Right renal pelvis (tissue), 4 donors: ENCODE data around the gene SVIL. TPM values are rescaled to one million over a fixed set of nuclear protein-coding genes. Genes with fewer than 3 reads are reported as not detected.
"Not testable (repeated sequence)": the region's sequence is repeated elsewhere in the genome, so short reads cannot be mapped to it uniquely, and the experiment has no call there.

ENCODE experiments used
- DNase-seq, 4 donors: peaks; one replicate each; pipeline ENCODE4 v3.0.0-alpha.2; 2013; ENCODE audit warnings: low read depth in 4 of 4, low spot score in 3 of 4, missing footprints in 1 of 4
- polyA plus RNA-seq, 4 donors: library from polyadenylated mRNA; unstranded; fragments of 120-200 nt; gene quantifications; one replicate each; pipeline ENCODE4 v1.2.1, GENCODE V29; 2013; ENCODE audit not compliant: insufficient read length in 4 of 4

Gene SVIL
- polyA plus RNA-seq, 4 donors = 38.0 to 44.7 (median 42.2) TPM

DNA sequence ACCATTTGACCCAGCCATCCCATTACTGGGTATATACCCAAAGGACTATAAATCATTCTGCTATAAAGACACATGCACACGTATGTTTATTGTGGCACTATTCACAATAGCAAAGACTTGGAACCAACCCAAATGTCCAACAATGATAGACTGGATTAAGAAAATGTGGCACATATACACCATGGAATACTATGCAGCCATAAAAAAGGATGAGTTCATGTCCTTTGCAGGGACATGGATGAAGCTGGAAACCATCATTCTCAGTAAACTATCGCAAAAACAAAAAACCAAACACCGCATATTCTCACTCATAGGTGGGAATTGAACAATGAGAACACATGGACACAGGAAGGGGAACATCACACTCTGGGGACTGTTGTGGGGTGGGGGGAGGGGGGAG is 85.3 kb downstream of the SVIL start:
- DNase-seq = not testable (repeated sequence)

DNA sequence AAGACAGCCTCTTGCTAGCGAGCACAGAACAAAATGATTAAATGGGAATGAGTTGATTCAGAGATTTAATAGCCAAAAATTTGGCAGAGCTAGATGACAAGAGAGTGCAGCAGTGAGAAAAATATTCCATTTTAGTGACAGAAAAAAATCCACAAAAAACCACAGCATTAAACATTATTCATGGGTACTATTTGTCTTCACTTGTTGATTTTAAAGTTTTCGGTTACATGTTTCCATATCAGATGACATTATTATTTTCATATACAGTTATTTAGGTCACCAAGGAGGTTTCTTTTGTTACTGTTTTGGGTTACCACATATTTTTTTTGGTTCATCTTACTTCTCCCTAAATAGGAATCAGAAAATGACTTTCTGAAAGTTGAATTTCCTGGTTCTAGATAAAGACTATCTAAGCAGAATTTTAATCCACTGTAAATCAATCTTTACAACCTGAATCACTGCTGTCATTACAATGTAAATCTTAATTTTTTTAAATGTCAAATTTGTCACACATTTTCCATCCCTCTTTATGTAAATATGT is 87.9 kb downstream of the SVIL start:
- no peak for DNase-seq

DNA sequence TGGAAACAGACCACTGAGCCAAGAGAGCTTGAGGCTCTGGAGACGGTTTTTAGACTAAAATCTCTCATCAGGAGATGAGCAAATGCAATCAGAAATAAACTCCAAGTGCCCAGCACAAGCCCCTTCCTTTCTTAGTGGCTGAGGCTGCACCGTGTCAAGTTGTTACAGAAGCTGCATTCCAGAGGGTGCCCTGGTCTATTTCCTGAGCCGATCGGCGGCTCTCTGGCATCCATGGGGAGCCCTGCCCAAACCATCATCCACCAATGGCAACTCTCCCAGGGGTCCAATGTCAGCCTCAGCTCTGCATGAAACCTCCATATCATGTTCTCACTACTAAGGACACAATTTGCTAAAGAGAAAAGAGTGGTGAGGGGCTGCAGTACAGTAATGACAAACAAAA is 89.6 kb downstream of the SVIL start:
- DNase-seq = no peak

DNA sequence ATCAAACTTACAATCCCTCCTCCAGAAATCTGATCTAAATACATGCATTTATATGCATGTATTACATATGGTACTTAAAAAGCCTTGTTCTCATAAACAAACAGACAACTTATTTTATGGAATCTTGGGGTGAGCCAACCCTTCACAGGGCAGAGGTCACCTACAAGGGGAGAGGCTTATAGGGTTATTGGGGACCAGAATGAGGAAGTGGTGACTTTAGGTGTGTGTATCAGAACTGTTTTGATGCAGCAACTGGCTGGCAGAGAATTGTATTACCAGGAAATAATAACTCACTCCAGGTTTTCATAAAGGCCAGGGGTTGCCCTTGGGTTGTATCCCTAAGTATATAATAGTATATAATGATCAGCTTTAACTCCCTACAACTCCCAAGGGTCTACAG is 91.1 kb downstream of the SVIL start:
- DNase-seq = no peak

DNA sequence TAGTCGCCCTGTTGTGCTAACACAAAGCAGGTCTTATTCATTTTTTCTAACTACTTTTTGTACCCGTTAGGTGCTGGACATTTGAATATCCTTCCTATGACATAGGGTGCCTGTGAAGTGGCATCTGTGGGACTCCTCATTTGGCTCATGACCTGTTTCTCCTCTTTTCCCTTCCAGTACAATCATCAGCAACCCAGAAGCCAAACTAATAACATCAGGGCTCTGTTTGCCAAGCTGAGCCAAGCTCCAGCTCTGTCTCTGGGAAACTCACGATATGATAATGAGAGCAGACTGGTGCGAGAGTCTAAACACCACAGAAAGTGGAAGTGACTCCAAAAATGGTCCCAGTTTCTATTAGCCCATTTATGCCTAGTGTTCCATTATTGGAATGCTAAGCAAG is 92.0 kb downstream of the SVIL start:
- no peak for DNase-seq

DNA sequence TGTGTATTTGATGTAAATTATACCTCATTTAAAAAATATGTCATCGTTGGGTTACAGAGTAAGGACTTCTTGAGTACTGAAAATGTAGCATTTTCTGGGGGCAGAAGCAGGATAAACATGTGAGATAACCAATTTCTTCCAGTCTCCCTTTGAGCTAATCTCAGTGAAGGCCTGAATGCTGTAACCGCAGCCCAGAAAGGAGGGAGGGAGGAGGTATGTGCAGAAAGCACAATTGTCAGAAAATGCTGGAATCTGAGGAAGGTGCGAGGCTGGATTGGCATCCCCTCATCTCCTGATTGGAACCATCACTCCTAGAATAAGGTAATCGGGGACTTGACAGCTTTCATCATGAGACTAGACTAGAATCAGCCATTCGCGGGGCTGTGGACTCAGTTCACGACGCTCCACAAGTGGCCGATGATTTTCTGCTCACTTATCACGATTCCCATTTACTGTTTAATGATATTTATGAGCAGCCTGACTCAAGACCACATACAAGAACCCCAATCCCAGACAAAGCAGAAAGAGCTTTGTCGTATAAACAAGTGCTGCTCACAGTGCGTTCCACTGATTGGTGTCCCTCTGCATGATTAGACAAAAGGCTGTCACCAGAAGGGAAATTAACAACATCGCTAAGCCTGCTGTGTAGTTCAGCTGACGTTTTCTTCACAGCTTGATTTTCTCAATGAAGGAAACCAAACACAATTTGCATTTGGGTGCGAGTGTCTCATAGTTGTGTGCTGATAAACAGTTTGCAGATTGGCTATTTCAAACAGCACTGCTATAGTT is 93.2 kb downstream of the SVIL start:
- no peak for DNase-seq

DNA sequence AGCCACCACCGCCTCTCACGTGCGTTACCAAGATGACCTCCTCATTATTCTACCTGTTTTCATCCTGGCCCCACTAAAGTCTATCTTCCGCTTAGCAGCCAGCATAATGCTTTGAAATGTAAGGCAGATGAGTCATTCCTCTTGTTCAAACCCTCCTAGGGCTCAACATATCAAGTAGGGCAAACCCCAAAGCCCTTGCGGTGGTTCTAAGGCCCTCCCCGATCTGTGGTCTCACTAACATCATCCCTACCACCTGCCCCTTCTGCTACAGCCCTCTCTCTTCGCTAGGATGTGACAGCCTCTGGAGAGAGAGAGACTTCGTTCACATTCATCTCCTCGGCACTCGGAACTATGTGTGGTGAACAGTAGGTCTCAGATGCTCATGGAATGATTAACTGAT is 94.8 kb downstream of the SVIL start:
- DNase-seq = no peak

DNA sequence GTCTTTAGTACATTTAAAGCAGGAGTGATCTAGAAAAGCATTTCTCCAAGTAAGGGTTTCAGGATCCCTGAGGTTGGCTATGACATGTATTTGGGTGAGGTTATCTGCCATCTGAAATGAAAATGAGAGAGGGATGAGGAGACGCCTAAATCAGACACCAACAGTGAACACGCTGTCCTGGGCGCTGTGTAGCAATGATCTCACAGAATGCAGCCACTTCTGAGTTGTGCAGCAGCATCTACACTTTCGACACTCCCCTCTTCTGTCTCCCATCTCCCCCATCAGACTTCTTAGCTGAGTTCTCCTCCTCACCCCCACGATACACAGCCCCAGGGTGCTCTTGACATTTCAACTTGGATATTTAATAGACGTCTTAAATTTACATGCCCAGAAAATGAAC is 95.4 kb downstream of the SVIL start:
- DNase-seq = no peak

DNA sequence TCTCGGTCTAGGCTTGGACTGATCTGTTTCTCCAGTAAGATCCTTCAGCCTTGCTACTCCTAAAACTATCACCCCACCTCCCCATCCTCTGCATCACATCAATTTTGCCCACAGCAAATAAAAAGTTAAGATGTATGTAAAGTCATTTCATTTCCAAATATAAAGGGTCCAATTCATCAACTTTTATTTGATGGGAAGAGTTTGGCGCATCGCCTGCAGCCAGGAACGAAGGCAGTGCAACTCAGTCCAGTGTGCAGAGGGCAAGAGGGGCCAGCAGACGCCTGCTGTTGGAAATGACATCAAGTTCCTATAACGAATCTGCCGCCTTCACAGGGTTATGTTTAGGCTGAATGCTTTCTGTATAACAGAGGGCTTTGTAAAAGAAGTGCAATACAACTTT is 97.0 kb downstream of the SVIL start:
- DNase-seq = no peak

DNA sequence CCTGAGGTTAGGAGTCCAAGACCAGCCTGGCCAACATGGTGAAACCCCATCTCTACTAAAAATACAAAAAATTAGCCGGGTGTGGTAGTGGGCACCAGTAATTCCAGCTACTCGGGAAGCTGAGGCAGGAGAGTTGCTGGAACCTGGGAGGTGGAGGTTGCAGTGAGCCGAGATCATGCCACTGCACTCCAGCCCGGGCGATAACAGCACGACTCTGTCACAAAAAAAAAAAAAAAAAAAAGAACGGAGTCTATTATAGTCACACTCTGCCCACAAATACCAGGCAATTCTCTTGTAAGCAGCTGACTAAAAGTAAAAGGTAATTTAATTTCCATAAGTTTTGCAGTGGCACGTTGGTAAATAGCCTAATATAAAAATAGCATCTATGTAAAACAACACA is 98.1 kb downstream of the SVIL start:
- not testable (repeated sequence) for DNase-seq

DNA sequence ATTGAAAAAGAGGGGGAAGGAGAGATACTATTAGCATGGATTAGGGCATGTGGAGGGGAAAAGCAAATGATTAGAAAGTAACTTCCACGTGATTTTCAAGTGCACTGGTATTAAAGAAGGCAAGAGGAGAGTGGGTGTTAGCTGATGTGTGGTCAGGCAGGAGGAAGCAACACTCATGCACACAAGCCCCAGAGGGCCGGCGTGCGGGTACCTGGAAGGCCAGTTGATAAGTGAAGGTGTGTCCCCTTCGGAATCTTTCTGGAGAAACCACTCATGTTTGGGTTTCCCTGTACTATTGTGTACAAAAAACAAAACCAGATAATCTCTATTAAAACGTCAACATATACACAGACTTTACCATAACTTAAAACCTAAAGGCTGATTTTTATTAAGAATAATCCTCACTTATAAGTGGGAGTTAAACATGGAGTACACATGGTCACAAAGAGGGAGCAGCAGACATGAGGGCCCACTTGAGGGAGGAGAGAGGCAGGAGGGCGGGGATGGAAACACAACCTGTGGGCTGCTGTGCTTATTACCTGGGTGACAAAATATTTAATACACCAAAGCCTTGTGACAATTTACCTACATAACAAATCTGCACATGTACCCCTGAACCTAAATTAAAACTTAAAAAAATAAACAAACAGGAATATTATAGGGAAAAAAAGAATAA is 98.9 kb downstream of the SVIL start:
- DNase-seq = no peak

DNA sequence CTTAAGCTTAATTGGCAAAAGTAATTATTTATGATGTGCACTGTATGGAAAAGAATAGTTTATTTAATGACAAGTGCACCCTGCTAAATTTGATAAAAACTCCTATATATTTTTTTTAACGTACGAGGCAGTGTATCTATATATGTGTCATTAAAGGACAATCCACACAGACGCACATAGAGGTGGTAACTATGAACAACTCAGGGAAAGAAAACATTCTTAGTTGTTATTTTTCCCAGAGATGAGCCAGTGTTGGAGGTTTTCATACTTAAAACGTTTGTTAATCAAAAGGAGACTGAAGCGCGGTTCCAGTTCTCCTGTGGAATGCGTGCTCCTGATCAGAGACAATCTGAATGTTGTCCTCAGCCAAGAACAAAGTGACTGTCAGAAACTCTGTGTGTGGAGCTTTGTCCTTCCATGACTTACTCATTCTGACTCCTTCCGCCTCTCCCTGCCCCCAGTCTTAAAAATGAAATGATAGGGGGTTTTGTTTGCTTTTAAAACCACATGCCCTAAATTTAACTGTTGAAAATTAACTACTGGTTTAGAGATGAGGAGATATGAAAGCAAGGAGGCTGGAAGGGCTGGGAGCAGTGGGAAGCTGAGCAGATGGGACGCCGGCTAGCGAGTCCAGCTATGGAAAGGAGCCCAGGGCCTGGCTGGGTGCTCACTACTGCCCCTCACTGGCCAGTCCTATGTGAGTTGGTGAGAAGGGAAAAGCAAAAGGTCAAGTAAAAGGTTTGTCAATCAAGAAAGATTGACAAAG is 99.6 kb downstream of the SVIL start:
- DNase-seq = no peak

DNA sequence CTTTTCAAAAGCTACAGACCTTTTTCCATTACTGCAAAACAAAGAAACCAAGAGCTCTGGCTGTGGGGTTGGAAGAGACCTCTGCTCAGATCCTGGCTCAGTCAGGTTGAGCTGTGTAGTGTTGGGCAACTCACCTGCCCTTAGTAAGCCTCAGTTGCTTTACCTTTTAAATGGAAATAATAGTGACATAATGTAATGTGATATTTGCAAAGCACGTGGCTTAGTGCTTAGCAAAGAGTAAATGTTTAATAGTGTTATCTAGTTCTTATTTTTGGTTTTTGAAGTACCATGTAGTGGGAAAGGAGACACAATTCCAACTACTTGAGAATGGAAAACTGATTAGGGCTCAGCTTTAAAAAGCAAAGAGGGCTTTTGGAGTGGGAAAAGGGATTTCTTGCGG is 100.2 kb downstream of the SVIL start:
- DNase-seq = no peak

DNA sequence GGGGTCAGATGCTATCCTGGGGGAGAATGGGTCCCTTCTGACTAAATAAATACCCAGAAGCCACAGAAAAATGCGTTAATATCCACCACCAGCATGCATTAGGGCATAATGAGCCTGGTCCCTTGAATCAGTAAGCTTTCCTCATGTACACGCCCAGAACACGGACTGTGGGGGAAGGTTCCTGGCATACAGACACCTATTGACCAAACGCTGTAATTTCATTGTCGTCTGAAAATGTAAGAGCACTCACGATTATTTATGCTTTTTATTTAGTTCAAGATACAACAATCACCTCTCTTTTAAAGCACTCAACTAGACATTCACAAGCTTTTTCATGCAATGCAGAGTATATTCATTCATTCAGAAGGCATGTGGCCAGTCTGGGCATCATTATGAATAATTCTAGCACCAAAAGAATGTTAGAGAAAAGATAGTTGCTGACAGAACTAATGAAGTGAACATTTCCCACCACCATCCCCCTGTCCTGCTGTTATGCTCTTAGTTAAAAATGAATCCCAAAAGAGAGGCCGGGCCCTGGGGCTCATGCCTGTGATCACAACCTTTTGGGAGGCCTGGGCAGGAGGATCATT is 101.0 kb downstream of the SVIL start:
- DNase-seq = no peak

DNA sequence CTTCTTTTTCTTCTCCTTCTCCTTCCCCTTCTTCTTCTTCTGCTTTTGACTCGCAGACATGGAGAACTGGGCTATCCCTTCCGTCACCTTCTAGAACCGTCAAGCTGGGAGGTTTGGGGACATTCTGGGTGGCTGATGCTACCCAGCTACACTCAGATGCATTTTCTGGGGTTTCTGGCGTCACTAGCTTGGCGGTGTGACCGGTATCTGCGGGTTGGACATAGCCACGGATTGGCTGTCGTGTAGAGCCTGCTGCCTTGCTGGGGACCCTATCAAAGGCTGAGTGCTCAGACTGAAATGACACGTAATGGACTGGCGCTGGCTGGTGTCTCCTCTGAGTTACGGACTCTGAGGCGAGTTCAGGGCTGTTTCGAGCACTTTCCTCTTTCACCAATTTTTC is 101.7 kb downstream of the SVIL start:
- DNase-seq = no peak

DNA sequence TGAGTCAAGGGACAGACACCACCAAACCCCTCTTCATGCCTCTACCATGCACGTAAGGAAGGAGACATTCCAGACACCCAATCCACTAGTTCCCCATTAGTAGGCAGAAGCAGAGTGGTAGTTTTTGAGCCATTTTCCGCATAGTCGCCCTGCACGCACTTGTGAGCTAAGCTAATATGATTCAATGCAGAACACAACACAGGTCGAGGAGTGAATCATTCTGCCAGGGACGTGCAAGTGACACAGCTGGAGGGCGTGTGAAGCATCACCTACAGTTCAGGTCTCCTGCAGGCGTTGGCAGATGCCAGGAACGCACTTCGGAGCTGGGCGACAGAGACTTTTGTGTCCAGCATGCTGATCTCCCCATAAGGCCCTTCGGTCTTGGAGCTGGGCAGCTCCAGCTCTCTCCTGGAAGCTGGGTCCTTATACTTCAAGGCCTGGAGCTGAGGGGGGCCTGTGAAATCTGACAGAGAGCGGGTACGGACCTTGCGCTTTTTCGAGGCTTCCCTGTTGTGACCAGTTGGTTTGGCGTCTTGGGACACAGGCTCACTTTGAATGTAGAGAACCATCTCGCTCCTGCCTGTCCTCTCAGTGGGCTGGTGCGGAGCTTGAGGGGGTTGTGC is 102.4 kb downstream of the SVIL start:
- no peak for DNase-seq

DNA sequence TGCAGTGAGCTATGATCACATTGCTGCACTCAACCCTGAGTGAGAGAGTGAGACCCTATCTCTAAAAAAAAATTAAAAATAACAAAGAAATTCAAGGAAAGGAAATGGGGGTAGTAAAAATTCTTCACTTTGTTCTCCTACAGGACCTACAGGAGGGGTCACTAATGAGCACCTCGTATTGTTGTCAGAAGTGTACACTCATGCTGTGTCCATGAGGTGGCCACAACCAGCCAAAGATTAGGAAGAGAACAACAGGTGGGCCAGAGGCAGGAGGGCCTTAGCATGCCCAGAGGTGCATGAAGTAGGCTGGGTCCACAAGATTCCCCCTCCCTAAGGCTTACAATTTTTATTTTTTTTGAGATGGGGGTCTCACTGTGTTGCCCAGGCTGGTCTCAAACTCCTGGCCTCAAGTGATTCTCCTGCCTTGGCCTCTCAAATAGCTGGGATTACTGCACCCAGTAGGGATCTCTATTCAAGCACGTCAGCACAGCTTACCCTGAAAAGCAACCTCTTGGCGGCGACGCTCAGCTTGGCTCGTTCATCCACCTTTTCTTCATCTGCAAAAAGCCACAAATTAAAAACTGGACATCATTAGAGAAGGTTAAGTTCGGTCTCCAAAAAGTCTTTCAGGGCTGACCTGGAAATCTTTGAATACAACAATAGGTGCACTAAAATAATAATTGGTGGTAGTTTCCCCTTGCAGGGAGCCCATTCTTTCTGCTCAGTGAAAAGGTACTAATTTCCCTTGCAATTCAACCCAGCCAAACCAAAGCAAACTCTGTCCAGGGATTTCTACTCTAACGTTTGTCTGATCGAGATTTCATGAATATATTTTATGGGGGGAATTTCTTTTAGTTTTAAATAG is 104.4 kb downstream of the SVIL start:
- DNase-seq = no peak

DNA sequence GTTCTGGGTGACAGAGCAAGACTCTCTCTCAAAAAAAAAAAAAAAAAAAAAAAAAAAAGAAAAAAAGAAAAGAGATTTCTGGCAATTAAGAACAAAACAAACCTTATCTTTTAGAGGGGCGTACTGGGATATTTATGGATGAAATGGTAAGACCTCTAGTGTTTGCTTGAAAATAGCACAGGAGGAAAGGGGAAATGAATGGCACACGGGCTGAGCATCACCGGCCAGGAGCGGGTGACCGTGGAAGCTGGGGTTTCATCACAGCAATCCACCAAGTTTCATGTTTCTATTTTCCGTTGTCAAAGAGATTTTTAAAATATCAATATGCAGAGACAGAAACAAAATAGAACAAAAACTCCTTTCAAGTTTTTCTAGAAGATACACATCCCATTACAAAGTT is 105.6 kb downstream of the SVIL start:
- DNase-seq = no peak

DNA sequence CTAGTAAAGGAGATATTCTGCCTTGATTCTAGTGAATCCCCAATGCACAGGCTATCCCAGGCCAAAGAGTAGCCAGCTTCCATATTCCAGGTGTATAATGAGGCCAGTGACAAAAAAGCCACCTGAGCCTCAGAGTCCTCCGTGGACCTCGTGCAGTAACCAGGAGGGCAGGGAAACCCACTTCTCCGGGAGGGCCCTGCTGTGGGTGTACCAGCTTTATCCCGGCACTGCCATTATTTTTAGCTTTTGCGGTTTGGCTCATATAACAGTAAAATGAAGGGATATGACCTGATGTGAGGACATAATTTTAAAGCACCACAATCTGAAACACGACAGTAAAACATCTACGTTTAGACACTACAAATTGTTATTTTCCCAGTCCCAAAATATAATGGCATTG is 109.0 kb downstream of the SVIL start:
- DNase-seq = no peak

DNA sequence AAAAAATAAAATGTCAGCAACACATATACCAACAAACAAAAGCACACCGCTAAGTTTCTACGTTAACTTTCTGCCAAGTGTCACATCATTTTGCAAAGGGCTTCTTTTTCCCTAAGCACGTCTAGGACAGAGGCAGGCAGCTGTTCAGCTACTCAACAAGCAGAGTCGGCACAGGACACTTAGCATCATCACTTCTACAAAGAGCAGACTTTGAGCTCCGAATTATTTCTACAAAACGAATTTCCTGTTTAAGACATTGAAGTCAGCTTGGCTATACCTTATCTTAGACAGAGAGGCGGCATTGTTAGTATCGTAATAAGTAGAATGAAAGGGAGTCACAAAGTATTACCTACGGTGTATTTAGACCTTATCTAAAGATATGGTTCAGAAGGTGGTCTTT is 110.1 kb downstream of the SVIL start:
- no peak for DNase-seq
